ENCODE measurements around the gene CMYA5. TPM values are rescaled to one million over a fixed set of nuclear protein-coding genes. Genes with fewer than 3 reads are reported as not detected.

Gene CMYA5
- polyA plus RNA-seq, 1 experiment = 0.89 TPM

DNA sequence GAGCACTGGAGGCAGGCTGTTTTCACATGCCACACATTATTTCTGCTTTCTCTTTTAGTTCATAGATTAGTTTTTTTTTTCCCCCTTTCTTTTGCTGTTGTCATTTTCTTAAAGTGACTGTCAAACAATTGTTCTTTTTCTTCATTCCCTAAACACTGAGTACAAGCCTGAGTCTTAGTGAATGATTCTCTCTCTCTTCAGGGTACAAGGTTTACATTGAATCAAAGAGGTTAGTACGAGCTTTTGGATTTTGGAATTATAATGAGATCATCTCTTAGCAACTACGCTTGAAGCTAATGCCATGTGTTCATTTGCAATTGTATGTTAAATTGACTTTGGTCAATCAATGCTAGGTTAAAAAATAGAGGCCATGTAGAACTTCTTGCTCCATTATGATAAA, 125.1 kb downstream of the CMYA5 start:
- DNase-seq (ENCODE audit: low read depth, low spot score) = no peak
- POLR2A ChIA-PET = no interaction called here
- Histone ChIP-seq H3K27me3 (ENCODE audit: control insufficient read depth, insufficient read depth, low read length) (peaks cover 9% of the 10 kb centered on the region), H3K9me3 (ENCODE audit: control insufficient read depth, insufficient read depth, low read length) (no peaks in the 10 kb centered on the region), H3K4me3 (ENCODE audit: low read depth, low read length) (no peak overlapping the region), H3K27ac (ENCODE audit: low read depth, low read length) (no peak overlapping the region)
- CTCF ChIA-PET = no interaction called here
- TF ChIP-seq, protein P1, sequence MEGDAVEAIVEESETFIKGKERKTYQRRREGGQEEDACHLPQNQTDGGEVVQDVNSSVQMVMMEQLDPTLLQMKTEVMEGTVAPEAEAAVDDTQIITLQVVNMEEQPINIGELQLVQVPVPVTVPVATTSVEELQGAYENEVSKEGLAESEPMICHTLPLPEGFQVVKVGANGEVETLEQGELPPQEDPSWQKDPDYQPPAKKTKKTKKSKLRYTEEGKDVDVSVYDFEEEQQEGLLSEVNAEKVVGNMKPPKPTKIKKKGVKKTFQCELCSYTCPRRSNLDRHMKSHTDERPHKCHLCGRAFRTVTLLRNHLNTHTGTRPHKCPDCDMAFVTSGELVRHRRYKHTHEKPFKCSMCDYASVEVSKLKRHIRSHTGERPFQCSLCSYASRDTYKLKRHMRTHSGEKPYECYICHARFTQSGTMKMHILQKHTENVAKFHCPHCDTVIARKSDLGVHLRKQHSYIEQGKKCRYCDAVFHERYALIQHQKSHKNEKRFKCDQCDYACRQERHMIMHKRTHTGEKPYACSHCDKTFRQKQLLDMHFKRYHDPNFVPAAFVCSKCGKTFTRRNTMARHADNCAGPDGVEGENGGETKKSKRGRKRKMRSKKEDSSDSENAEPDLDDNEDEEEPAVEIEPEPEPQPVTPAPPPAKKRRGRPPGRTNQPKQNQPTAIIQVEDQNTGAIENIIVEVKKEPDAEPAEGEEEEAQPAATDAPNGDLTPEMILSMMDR (IDR thresholded peaks at IDR 0.05; ENCODE audit: low read depth, low read length) = no peak

GRCh38 chr5:79816014-79816413, 126.4 kb downstream of the CMYA5 start:
- CTCF ChIA-PET = interaction anchor here (0.6 kb wide), 1 partner anchor 42 kb away, joined by 3 read pairs; no protein-coding TSS in a partner anchor
- H3K9me3 ChIP-seq (ENCODE audit: control insufficient read depth, insufficient read depth, low read length) = no peaks in the 10 kb centered on the region
- H3K4me3 ChIP-seq (ENCODE audit: low read depth, low read length) = no peak overlapping the region

DNA sequence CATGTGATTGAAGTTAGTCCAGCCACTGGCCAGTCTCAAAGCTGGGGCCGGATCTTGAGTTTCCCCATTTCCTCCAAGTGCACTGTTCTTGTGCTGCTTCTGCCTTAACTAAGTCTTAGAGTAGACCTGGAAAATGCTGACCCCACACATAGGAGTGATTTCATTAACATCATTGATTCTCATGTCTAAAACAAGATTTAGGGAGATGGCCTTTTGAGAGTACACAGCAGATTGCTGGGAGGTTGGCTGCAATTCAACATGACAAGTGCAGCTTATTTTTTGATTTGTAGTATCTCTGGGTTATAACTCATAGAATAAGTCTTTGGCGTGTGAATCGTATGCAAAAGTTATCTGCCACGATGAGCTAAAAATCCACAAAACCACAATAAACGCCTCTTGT, 131.0 kb downstream of the CMYA5 start:
- Histone ChIP-seq H3K27ac (ENCODE audit: low read depth, low read length) (no peak overlapping the region), H3K27me3 (ENCODE audit: control insufficient read depth, insufficient read depth, low read length) (no peaks in the 10 kb centered on the region), H3K9me3 (ENCODE audit: control insufficient read depth, insufficient read depth, low read length) (no peaks in the 10 kb centered on the region), H3K4me3 (ENCODE audit: low read depth, low read length) (no peak overlapping the region)
- ChIA-PET CTCF (no interaction called here), POLR2A (no interaction called here)
- DNase-seq (ENCODE audit: low read depth, low spot score) = no peak
- TF ChIP-seq, protein P1 (IDR thresholded peaks at IDR 0.05; ENCODE audit: low read depth, low read length) = no peak

More at GRCh38 chr5:79816014-79816413, 126.4 kb downstream of the CMYA5 start:
- no peak for DNase-seq (ENCODE audit: low read depth, low spot score)
- H3K27me3 ChIP-seq (ENCODE audit: control insufficient read depth, insufficient read depth, low read length) = peaks cover 9% of the 10 kb centered on the region
- POLR2A ChIA-PET = no interaction called here
- no peak overlapping the region for H3K27ac ChIP-seq (ENCODE audit: low read depth, low read length)
- TF ChIP-seq, protein P1 (IDR thresholded peaks at IDR 0.05; ENCODE audit: low read depth, low read length) = no peak

GRCh38 chr5:79824444-79824843, 134.8 kb downstream of the CMYA5 start:
- Histone ChIP-seq H3K9me3 (ENCODE audit: control insufficient read depth, insufficient read depth, low read length) (no peaks in the 10 kb centered on the region), H3K27me3 (ENCODE audit: control insufficient read depth, insufficient read depth, low read length) (no peaks in the 10 kb centered on the region), H3K27ac (ENCODE audit: low read depth, low read length) (no peak overlapping the region), H3K4me3 (ENCODE audit: low read depth, low read length) (no peak overlapping the region)
- no peak for DNase-seq (ENCODE audit: low read depth, low spot score)
- CTCF ChIA-PET = no interaction called here
- POLR2A ChIA-PET = no interaction called here
- TF ChIP-seq, protein P1 (IDR thresholded peaks at IDR 0.05; ENCODE audit: low read depth, low read length) = no peak

DNA sequence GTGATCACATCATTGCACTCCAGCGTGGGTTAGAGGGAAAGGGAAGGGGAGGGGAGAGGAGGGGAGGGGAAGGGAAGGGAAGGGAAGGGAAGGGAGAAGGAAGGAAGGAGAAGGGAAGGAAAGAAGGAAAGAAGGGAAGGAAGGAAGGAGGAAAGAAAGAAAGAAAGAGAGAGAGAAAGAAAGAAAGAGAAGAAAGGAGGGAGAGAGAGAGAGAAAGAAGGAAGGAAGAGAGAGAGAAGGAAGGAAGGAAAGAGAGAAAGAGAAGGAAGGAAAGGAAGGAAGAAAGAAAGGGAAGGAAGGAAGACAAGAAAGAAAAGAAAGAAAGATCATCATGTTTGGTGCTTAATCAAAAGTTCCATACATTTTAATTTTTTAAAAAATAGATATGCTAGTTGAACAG, 136.2 kb downstream of the CMYA5 start:
- H3K9me3 ChIP-seq (ENCODE audit: control insufficient read depth, insufficient read depth, low read length) = no peaks in the 10 kb centered on the region
- DNase-seq (ENCODE audit: low read depth, low spot score) = no peak
- CTCF ChIA-PET = no interaction called here
- TF ChIP-seq, protein P1 (IDR thresholded peaks at IDR 0.05; ENCODE audit: low read depth, low read length) = no peak
- no peak overlapping the region for H3K27ac ChIP-seq (ENCODE audit: low read depth, low read length)
- no peak overlapping the region for H3K4me3 ChIP-seq (ENCODE audit: low read depth, low read length)
- POLR2A ChIA-PET = no interaction called here
- no peaks in the 10 kb centered on the region for H3K27me3 ChIP-seq (ENCODE audit: control insufficient read depth, insufficient read depth, low read length)

All from AG04450 (cell line).